ENCODE measurements around the gene GALNT16. TPM values are rescaled to one million over a fixed set of nuclear protein-coding genes. Genes with fewer than 3 reads are reported as not detected.

The GALNT16 gene
- total RNA-seq, 1 donor from 2014 or later = 36.7 TPM

DNA sequence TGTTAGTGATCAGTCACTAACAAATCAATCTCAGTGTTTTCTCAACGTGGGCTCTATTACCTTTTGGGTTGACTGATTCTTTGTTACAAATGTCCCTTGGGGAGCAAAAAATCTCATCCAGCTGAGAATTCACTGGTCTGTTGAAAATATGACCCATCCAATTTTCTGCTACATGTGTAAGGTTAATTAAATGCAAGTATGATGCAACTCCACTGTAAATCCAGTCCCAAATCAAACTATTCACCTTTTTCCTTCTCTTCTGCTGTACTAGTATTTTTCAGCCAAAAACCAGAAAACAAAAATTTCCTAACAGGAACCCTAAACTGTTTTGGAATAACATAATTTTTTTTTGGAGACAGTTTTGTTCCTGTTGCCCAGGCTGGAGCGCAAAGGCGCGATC is 136.0 kb downstream of the GALNT16 start:
- peak overlapping the region; percentile 12 for H3K27ac Mint-ChIP-seq (ENCODE audit: unreplicated experiment)
- no peak for DNase-seq (ENCODE audit: low spot score)

DNA sequence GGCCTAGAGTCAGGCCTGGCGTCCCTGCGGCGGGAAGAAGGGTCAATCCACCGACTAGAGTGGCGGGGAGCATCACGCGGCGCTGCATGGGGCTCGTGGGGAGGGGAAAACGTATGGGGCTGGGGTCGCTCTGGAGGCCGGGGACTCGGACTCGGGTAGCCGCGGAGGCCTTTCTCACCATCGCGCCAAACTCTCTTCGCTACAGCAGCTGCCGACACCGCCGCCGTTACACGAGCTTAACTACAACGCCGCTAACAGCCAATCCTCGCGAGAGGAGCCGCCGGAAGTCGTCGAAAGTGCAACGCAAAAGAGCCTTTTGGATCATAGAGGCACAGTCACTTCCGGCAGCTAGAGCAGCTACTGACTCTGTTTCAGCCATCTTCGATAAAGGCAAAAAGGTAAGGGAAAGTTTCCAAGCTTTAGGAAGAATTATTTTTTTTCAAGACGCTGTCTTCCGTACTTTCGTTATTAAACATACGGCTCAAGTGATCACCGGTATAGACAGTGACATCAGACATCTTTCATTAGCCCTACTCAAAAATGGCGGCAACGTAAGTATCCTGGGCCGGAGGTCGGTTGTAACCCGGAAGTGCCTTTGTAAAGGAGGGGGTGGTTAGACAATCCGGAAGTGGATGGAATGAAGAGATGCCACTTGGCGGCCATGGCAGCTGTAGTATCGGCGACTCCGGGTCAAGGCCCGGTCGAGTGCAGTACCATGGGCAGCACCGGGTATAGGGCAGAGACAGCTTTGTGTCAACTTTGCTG is 138.3 kb downstream of the GALNT16 start, which contains the start of the genes ERH and SLC39A9:
Gene ERH (minus strand): TSS at position 247 of the 765 bp plus-strand sequence. CDS start 66 bp downstream, at position 181.
Gene SLC39A9 (plus strand): TSS at position 640 of the 765 bp plus-strand sequence. CDS start 678 bp downstream, outside the sequence.
- peak; percentile 96 for DNase-seq (ENCODE audit: low spot score)
- peaks cover 58% of the 10 kb centered on the region for H3K4me1 Mint-ChIP-seq (ENCODE audit: low read depth)
- H3K9me3 Mint-ChIP-seq (ENCODE audit: low read depth) = no peaks in the 10 kb centered on the region
- H3K27me3 Mint-ChIP-seq (ENCODE audit: low read depth) = no peaks in the 10 kb centered on the region
- peak within 1 kb of the TSS; percentile 90 for H3K4me3 Mint-ChIP-seq (ENCODE audit: unreplicated experiment)
- H3K27ac Mint-ChIP-seq (ENCODE audit: unreplicated experiment) = peak within 1 kb of the TSS; percentile 99
- TF ChIP-seq, protein P1, sequence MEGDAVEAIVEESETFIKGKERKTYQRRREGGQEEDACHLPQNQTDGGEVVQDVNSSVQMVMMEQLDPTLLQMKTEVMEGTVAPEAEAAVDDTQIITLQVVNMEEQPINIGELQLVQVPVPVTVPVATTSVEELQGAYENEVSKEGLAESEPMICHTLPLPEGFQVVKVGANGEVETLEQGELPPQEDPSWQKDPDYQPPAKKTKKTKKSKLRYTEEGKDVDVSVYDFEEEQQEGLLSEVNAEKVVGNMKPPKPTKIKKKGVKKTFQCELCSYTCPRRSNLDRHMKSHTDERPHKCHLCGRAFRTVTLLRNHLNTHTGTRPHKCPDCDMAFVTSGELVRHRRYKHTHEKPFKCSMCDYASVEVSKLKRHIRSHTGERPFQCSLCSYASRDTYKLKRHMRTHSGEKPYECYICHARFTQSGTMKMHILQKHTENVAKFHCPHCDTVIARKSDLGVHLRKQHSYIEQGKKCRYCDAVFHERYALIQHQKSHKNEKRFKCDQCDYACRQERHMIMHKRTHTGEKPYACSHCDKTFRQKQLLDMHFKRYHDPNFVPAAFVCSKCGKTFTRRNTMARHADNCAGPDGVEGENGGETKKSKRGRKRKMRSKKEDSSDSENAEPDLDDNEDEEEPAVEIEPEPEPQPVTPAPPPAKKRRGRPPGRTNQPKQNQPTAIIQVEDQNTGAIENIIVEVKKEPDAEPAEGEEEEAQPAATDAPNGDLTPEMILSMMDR (IDR thresholded peaks at IDR 0.05) = no peak
- H3K36me3 Mint-ChIP-seq (ENCODE audit: low read depth) = peaks cover 12% of the 10 kb centered on the region

More for the DNA sequence above, 136.0 kb downstream of the GALNT16 start:
- TF ChIP-seq, protein P1 (IDR thresholded peaks at IDR 0.05) = no peak
- H3K9me3 Mint-ChIP-seq (ENCODE audit: low read depth) = no peaks in the 10 kb centered on the region
- H3K4me1 Mint-ChIP-seq (ENCODE audit: low read depth) = peaks cover 47% of the 10 kb centered on the region
- peaks cover 28% of the 10 kb centered on the region for H3K36me3 Mint-ChIP-seq (ENCODE audit: low read depth)
- H3K27me3 Mint-ChIP-seq (ENCODE audit: low read depth) = no peaks in the 10 kb centered on the region
- peak overlapping the region; percentile 36 for H3K4me3 Mint-ChIP-seq (ENCODE audit: unreplicated experiment)

DNA sequence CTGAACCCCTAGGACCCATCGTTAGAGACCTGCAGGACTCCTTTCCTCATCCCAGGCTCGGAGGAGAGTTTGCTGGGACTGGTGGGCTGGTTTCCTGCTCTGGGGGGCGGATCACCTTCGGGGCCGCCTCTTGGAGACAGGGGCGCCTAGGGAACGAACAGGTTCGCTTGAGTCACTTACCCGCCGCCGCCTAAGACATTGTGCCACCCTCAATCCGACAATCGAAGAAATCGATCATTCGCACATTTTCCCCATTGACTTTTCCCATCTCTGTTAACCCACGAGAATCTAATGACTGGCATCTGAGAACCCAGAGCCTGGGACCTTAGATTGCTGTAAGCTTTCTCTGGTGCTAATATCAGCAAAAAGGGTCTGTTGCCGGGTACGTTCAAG is 138.9 kb downstream of the GALNT16 start:
- peaks cover 9% of the 10 kb centered on the region for H3K36me3 Mint-ChIP-seq (ENCODE audit: low read depth)
- H3K27ac Mint-ChIP-seq (ENCODE audit: unreplicated experiment) = peak overlapping the region; percentile 99
- TF ChIP-seq, protein P1 (IDR thresholded peaks at IDR 0.05) = no peak
- no peaks in the 10 kb centered on the region for H3K27me3 Mint-ChIP-seq (ENCODE audit: low read depth)
- peaks cover 58% of the 10 kb centered on the region for H3K4me1 Mint-ChIP-seq (ENCODE audit: low read depth)
- H3K9me3 Mint-ChIP-seq (ENCODE audit: low read depth) = no peaks in the 10 kb centered on the region
- no peak for DNase-seq (ENCODE audit: low spot score)
- H3K4me3 Mint-ChIP-seq (ENCODE audit: unreplicated experiment) = peak overlapping the region; percentile 90

DNA sequence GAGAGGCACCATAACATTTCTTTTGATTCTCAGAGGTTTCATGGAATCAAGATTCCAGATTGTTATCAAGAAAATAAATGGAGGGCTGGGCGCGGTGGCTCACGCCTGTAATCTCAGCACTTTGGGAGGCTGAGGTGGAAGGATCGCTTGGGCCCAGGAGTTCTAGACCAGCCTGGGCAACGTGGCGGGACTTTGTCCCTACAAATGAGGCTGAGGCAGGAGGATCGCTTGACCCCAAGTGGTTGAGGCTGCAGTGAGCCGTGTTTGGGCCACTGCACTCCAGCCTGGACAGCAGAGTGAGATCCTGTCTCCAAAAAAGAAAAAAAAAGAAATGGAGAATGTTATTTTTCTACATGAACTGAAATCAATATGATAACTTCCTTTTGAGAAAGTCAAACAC is 139.8 kb downstream of the GALNT16 start:
- Mint-ChIP-seq H3K27me3 (ENCODE audit: low read depth) (no peaks in the 10 kb centered on the region), H3K27ac (ENCODE audit: unreplicated experiment) (peak overlapping the region; percentile 12), H3K4me1 (ENCODE audit: low read depth) (peaks cover 58% of the 10 kb centered on the region), H3K9me3 (ENCODE audit: low read depth) (no peaks in the 10 kb centered on the region), H3K4me3 (ENCODE audit: unreplicated experiment) (peak overlapping the region; percentile 90), H3K36me3 (ENCODE audit: low read depth) (peaks cover 4% of the 10 kb centered on the region)
- no peak for DNase-seq (ENCODE audit: low spot score)
- TF ChIP-seq, protein P1 (IDR thresholded peaks at IDR 0.05) = no peak

DNA sequence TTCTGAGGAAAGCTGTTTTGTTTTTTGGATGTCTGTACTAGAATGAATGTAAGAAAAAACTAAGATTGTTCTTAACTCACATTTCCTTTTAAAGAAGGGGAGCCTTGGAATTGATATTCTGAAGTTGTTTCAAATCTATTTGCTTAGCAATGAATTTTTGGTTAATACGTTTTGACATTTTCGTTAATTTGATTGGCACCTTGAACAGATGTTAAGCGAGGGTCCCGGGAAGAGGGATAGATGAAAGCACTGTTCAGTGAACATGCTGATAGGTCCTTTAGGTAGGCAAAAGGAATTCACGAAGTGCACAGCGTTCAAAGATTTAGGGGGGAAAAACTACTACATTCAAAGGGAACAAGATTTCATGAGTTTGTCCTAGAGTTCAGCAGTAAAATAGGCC is 140.2 kb downstream of the GALNT16 start:
- no peaks in the 10 kb centered on the region for H3K9me3 Mint-ChIP-seq (ENCODE audit: low read depth)
- no peaks in the 10 kb centered on the region for H3K27me3 Mint-ChIP-seq (ENCODE audit: low read depth)
- peaks cover 58% of the 10 kb centered on the region for H3K4me1 Mint-ChIP-seq (ENCODE audit: low read depth)
- peaks cover 4% of the 10 kb centered on the region for H3K36me3 Mint-ChIP-seq (ENCODE audit: low read depth)
- DNase-seq (ENCODE audit: low spot score) = no peak
- H3K27ac Mint-ChIP-seq (ENCODE audit: unreplicated experiment) = no peak overlapping the region
- peak overlapping the region; percentile 90 for H3K4me3 Mint-ChIP-seq (ENCODE audit: unreplicated experiment)
- TF ChIP-seq, protein P1 (IDR thresholded peaks at IDR 0.05) = no peak

Data from chondrocyte (in vitro differentiated cells).